ENCODE data around the gene SLC38A8.

Gene SLC38A8

GRCh38 chr16:84069540-84069939 lies 26.9 kb upstream of the SLC38A8 start:
- in situ Hi-C loops (cut with HindIII; ENCODE audit: low sequenced_read_pairs), result no loop called here

GRCh38 chr16:84068783-84069462 lies 26.3 kb upstream of the SLC38A8 start:
- in situ Hi-C loops (cut with HindIII; ENCODE audit: low sequenced_read_pairs), result no loop called here

- in situ Hi-C loops (cut with HindIII; ENCODE audit: low sequenced_read_pairs), result no loop called here
Observed at GRCh38 chr16:84068041-84068440, 25.4 kb upstream of the SLC38A8 start.

- in situ Hi-C loops (cut with HindIII; ENCODE audit: low sequenced_read_pairs), result no loop called here
Observed at GRCh38 chr16:84067640-84068039, 25.0 kb upstream of the SLC38A8 start.

- in situ Hi-C loops (cut with HindIII; ENCODE audit: low sequenced_read_pairs), result no loop called here
Observed at GRCh38 chr16:84065536-84066132, 23.0 kb upstream of the SLC38A8 start.

- in situ Hi-C loops (cut with HindIII; ENCODE audit: low sequenced_read_pairs), result no loop called here
Observed at GRCh38 chr16:84063980-84064379, 21.4 kb upstream of the SLC38A8 start.

GRCh38 chr16:84062734-84063640 lies 20.4 kb upstream of the SLC38A8 start:
- in situ Hi-C loops (cut with HindIII; ENCODE audit: low sequenced_read_pairs), result no loop called here

- in situ Hi-C loops (cut with HindIII; ENCODE audit: low sequenced_read_pairs), result no loop called here
Observed at GRCh38 chr16:84061236-84061819, 18.7 kb upstream of the SLC38A8 start.

GRCh38 chr16:84059946-84060901 lies 17.6 kb upstream of the SLC38A8 start:
- in situ Hi-C loops (cut with HindIII; ENCODE audit: low sequenced_read_pairs), result no loop called here

- in situ Hi-C loops (cut with HindIII; ENCODE audit: low sequenced_read_pairs), result no loop called here
Observed at GRCh38 chr16:84059111-84059510, 16.5 kb upstream of the SLC38A8 start.

- in situ Hi-C loops (cut with HindIII; ENCODE audit: low sequenced_read_pairs), result no loop called here
Observed at GRCh38 chr16:84058664-84059063, 16.1 kb upstream of the SLC38A8 start.

- in situ Hi-C loops (cut with HindIII; ENCODE audit: low sequenced_read_pairs), result no loop called here
Observed at GRCh38 chr16:84058211-84058610, 15.6 kb upstream of the SLC38A8 start.

GRCh38 chr16:84056933-84057332 lies 14.3 kb upstream of the SLC38A8 start:
- in situ Hi-C loops (cut with HindIII; ENCODE audit: low sequenced_read_pairs), result no loop called here

- in situ Hi-C loops (cut with HindIII; ENCODE audit: low sequenced_read_pairs), result no loop called here
Observed at GRCh38 chr16:84055801-84056634, 13.4 kb upstream of the SLC38A8 start.

GRCh38 chr16:84055366-84055765 lies 12.8 kb upstream of the SLC38A8 start:
- in situ Hi-C loops (cut with HindIII; ENCODE audit: low sequenced_read_pairs), result no loop called here

GRCh38 chr16:84054916-84055315 lies 12.3 kb upstream of the SLC38A8 start:
- in situ Hi-C loops (cut with HindIII; ENCODE audit: low sequenced_read_pairs), result no loop called here

GRCh38 chr16:84054271-84054670 lies 11.7 kb upstream of the SLC38A8 start:
- in situ Hi-C loops (cut with HindIII; ENCODE audit: low sequenced_read_pairs), result no loop called here

- in situ Hi-C loops (cut with HindIII; ENCODE audit: low sequenced_read_pairs), result no loop called here
Observed at GRCh38 chr16:84053237-84053636, 10.6 kb upstream of the SLC38A8 start.

GRCh38 chr16:84052071-84052622 lies 9.6 kb upstream of the SLC38A8 start:
- in situ Hi-C loops (cut with HindIII; ENCODE audit: low sequenced_read_pairs), result no loop called here
